ENCODE results near the gene SOCS6.
"Not testable (repeated sequence)": the region's sequence is repeated elsewhere in the genome, so short reads cannot be mapped to it uniquely, and the experiment has no call there.

The SOCS6 gene

DNA sequence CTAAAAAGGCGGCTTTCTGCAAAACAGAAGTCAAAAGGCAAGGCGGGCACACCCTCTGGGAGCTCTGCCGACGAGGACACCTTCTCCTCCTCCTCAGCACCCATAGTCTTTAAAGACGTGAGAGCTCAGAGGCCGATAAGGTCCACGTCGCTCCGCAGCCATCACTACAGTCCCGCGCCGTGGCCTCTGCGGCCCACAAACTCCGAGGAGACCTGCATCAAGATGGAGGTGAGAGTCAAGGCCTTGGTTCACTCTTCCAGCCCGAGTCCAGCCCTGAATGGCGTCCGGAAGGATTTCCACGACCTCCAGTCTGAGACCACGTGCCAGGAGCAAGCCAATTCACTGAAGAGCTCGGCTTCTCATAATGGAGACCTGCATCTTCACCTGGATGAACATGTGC is 36.1 kb downstream of the SOCS6 start:
- DNase-seq (ENCODE audit: low spot score): no peak

DNA sequence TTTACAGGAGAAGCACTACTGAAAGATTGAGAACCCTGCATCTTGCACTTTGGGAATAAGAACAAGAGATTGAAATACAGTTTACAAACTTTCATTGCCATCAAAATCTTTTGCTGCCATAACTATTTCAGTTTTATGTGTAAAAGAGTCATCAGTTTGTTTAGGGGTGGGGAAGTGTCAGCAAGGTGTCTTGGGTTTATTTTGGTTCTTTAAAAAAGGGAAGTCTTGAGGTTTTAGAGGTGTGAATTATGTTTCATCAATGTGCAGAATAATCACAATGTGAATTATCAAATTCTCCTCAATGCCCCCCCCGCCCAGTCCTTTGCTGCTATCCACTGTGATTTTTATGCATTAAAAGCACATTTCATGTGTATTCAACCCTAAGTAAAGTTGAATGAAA is 37.4 kb downstream of the SOCS6 start:
- DNase-seq (ENCODE audit: low spot score): no peak

DNA sequence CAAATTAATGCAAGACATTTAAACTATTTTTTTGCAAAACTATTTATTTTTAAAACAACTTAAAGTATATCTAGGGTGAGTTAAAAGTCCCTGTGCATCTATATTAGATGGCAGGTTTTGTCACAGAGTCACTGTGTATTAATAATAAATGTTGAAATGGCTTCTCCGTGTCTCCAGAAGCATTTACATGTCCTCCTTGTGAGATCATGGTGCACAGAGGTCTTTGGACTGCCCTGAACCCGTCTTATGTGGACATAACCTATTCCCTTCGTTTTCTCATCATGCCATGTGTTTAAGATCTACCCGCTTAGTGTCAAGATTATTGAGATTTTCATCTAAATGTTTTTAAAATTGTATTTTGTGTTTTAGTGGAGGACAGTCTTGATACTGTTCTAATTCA is 39.3 kb downstream of the SOCS6 start:
- no peak for DNase-seq (ENCODE audit: low spot score)

DNA sequence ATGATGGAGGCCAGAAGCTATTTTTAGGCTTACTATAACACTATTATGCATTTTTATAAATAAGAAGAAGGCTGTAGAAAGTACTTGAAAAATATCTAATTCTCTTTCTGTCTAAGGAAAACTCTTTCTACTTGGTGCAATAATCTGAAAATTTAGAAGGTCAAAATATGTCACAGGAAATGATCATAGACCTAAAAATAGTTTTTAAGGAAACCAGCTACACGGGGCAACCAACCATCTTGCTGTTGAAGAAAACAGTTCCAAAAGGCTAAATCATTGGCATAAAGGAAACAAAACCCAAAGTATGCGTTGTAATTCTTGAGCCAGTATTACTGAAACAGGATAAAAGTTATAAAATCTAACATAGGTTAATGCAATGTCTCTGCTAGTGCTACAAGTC is 40.2 kb downstream of the SOCS6 start:
- no peak for DNase-seq (ENCODE audit: low spot score)

DNA sequence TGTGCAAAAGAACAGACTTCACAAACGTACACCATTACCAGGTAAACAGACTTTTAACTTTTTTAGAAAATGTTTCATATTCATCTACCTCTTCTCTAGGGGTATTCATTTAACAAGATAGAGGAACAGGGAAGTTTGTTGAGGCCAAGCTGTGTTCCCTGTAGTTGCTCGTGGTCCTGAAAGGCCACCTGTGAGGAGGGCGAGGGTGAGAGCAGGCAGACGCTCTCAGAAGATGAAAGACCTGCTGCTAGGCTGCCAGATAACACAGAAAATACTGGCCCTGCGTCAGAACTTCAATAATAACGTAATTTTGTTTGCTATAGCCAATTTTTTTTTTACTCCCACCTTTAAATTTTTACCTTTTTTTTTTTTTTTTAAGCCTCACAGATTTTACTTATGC is 42.0 kb downstream of the SOCS6 start:
- no peak for DNase-seq (ENCODE audit: low spot score)

DNA sequence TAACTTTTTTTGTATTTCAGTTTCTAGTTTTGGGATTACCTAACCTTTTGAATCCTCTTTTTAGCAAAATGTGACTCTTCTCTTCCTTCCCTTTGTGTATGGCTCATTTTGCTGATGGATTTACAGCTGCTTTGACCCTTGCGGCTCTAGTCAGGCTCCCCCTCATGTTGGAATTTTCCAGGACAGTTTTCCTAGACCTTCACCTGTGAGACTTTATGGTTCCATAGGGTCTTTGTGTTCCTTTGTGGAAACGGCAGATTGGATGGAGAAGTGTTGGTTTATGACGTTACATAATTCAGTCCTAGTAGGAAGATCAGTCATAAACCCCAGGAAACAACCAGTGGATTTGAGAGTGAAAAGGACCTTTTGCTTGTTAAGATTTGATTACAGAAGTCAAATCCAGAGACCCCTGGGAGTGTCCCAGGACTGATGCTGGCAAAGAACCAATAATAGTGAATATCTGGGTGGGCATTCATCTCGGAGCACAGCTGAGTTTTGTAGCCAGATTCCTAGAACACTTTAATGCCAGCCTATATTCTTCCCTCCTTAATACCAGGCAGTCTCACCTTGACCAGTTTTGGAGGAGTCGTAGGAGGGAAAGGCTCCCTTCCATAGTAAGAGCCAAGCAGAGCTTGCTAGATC is 42.7 kb downstream of the SOCS6 start:
- DNase-seq (ENCODE audit: low spot score): no peak

DNA sequence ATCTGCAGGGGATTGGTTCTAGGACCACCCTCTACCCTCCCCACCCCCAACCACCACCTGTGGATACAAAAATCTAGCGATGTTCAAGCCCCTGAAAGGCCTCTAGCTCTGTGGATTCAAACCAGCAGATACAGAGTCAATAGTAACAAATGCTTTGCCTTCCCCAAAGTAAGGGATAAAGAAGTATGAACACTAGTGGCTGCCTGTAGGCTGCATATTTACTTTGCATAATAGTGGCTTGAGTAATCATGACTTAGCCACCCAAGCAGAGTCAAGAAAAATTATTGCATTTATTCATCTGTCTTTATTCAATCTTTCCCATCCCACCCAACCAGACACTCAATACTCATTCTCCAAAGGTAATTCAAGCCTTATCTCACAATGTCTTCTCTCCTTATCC is 43.8 kb downstream of the SOCS6 start:
- no peak for DNase-seq (ENCODE audit: low spot score)

DNA sequence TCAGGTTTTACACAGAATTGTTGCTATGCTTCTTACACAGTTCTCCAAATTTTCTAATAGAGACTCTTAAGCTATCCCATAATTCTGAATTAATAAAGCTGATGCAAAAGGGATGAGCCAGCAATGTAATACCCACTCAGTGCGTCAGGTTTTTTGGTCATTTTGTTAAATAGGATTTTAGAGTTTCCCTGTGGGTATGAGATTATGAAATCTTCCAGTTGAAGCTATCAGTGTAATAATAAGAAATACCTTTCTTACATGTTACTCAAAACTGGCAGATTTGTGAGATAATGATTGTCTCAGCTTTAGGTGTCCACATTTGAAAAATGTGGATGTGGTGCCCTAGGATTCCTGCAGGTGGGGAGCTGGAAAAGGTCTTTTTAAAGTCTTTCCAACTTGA is 44.5 kb downstream of the SOCS6 start:
- DNase-seq (ENCODE audit: low spot score): no peak

DNA sequence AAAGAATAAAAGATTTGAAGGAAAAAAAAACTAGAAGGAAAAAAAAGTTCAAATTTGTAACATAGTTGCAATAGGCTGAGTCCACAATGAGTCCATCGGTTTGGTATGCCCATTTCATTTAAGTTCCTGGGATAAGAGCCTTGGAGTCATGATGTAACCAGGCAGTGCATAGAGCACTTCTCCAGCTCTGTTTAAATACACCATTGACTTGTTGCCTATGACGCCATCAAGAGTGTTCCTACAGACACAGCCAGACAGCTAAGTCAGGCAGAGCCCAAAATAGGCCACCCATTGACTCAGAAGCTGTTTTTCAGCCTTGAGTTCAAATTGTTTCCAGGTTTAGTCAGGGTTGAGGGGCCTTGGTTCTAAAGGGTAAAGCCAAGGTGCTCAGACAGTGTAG is 44.9 kb downstream of the SOCS6 start:
- DNase-seq (ENCODE audit: low spot score): peak; percentile 75

DNA sequence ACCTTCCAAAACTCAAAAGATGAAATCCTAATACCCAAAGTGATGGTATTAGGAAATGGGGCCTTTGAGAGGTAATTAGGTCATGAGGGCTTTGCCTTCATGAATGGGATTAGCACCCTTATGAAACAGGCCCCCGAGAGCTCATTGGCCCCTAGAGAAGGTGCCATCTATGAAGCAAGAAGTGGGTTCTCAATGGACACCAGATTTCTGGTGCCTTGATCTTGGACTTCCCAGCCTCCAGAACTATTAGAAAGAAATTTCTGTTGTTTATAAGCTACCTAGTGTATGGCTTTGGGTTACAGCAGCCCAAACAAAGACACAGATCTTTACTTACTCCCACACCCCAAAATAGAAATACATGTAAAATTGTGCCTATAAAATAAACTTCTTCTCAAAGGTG is 45.4 kb downstream of the SOCS6 start:
- no peak for DNase-seq (ENCODE audit: low spot score)

DNA sequence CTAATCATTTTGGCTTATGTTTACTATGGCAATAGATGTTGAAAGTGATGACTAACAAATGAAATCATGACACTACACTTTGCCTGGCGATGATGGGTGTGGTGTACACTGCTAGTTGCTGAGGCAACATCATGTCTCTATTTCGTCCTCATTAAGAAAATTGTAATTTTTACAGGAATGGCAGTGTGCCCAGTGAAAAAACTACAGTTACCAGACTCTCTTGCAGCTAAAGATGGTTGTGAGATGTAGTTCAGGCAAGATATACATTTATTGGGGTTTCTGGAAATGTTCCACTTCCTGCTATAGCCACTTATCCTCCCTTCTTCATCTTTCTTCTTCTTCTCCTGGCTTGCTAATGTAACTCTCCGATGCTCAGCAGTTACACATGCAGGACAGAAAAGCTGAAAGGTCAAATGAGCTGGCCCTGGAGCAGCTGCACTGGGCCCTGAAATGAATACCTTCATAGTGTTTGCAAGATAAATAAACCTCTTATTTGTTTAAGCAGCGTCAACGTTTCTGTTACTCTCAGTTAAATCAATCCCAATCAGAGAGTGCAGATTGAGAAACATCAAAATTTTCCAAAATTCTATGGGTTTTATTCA is 46.0 kb downstream of the SOCS6 start:
- no peak for DNase-seq (ENCODE audit: low spot score)

DNA sequence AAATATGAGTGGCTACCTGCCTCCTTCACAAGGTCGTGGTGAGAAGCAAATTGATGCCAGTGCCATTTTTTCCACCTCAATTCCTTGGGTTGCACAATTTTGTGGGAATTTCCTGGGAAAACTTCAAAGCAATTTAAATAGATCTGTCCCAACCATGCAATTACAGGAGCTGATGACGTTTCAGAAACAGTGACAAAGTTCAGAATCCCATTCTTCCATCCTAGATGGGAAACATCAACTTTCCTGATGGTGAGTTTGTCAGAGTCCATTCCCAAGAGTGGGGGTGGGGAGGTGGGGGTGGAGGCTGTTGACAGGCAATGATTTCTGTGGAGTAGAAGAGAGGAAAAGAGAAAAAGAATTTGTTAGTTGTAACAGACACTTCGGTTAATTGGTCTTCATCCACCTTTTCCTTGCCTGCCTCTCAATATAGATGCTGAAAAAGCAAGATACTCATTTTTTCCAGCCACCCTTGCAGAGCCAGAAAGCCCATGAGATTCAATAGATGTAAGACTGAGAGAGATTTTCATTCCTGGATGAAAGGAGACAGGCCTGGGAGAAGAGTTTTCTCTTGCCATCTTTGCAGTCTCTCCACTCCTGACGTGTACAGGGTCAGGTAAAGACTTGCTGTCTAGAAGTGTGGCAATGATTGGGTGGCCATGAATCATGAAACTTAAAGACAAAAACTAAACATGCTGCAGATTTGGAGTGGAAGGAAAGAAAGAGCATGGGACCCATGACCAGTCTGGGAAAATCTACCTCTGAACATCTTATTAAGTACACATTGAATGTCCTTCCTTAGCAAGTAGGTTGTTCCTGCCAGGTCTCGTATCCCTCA is 47.3 kb downstream of the SOCS6 start:
- no peak for DNase-seq (ENCODE audit: low spot score)

DNA sequence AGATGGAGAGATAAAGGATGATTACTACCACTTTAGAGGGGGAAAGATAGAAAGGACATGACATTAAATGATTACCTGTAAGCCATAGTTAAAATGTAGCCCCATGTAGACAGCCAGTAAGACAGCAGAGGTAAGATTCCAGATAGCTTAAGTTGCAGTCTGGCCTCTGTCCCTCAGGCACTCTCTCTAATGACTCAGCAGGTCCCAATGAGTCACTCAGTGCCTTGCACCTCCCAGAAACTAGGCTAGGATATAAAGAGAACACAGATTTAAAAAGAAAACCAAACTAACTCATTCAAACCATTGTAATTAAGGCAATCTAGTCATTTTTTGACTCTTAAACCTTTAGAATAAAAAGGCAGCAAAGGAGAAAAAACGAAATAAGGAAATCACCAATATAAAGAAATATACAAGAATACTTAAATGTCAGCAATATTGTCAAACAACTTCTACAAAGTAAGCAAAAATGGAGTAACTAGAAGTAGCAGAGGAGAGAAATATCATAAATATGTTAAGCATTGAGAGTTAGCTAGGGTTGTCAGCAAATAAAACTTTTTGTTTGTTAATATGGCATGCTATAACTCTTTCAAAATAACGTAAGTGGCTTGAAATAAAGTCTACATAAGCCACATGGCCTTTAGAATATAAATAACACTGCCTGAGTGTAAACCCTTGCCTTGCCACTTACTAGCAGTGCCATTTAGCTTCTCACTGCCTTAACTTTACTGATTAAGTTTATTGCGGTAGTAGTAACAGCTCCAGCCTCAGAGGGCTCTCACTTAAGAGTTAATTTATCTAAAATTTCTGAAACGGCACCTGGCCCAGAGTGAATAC is 48.5 kb downstream of the SOCS6 start:
- DNase-seq (ENCODE audit: low spot score): peak; percentile 84

DNA sequence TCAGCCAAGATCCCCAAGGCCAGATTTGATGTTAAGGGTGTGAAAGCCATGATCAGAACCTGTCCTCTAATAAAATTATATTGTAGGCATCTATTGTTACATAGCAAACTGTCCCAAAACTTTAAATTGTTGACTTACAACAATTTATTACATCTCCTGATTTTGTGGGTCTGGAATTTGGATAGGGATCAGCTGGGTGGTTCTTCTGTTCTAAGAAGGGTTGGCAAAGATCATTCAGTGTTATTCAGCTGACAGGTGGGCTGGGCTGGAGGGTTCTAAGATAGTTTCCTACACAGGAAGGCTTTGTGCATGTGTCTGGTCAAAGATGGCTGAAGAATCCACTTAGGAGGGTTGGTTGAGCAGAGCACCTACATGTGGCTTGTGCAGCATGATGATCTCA is 50.0 kb downstream of the SOCS6 start:
- no peak for DNase-seq (ENCODE audit: low spot score)

DNA sequence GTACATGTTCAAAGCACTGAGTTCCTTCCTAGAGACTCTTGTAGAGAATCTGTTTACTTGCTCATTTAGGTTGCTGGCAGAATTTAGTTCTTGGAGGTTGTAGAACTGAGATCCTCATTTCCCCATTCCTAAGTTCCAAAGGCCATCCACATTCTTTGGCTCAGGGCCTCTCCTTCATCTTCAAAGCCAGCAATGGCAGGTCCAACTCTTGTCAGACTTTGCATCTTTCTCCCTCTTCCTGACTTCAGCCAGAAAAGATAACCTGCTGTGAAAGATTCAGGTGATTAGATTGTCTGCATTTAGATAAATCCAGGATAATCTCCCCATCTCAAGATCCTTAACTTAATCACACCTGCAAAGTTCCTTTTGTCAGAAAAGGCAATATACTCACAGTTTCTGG is 51.1 kb downstream of the SOCS6 start:
- no peak for DNase-seq (ENCODE audit: low spot score)

DNA sequence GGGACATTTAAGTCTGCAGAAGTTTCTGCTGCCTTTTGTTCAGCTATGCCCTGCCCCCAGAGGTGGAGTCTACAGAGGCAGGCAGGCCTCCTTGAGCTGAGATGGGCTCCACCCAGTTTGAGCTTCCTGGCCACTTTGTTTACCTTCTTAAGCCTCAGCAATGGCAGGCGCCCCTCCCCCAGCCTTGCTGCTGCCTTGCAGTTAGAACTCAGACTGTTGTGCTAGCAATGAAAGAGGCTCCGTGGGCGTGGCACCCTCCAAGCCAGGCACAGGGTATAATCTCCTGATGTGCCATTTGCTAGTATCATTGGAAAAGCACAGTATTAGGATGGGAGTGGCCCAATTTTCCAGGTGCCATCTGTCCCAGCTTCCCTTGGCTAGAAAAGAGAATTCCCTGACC is 59.6 kb downstream of the SOCS6 start:
- DNase-seq (ENCODE audit: low spot score): not testable (repeated sequence)

DNA sequence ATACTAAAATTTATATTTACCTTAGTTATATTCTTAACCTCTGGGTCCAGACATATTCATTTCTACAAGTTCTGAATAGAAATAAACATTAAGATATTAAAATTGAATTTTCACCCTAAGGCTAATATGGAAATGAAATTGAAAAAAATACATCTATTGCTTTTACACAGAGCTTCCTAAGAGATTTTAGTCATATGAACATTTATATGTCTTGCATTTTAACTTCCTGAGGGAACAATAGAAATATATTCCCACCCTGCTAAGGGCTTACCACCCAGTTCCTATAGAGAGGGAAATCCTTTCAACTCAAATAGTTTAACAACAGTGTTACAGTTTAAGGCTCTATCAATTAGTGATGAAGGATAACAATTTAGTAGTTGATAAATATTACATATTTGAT is 60.5 kb downstream of the SOCS6 start:
- no peak for DNase-seq (ENCODE audit: low spot score)

DNA sequence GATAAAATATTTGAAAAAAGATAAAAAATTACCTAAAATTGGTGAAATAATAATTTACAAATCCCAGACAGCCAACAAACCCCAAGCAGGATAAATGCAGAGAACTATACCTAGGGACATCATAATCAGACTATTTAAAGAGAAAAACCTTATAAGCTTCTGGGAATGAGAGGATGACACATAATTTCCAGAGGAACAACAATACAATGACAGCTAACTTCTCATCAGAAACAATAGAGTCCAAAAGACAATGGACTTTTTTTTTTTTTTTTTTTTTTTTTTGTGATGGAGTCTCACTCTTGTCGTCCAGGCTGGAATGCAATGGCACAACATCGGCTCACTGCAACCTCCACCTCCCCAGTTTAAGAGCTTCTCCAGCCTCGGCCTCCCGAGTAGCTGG is 65.2 kb downstream of the SOCS6 start:
- no peak for DNase-seq (ENCODE audit: low spot score)

DNA sequence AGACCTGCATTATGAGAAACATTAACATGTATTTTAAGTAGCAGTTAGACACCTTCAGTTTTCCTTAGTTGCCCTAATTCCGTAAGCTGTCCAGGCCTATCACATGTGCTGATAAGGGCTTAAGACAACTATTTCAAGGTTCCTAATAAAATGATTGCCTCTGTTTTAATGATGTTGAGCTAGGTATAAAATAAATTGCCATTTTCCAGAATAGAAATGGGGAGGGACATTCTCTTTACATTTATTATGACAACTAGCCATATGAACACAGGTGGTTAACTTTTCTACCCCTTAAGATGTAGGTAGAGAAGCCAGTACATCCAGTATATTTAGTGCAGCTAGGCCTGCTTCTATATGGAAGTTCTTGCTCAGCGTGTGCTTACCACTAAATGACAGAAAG is 65.9 kb downstream of the SOCS6 start:
- no peak for DNase-seq (ENCODE audit: low spot score)

DNA sequence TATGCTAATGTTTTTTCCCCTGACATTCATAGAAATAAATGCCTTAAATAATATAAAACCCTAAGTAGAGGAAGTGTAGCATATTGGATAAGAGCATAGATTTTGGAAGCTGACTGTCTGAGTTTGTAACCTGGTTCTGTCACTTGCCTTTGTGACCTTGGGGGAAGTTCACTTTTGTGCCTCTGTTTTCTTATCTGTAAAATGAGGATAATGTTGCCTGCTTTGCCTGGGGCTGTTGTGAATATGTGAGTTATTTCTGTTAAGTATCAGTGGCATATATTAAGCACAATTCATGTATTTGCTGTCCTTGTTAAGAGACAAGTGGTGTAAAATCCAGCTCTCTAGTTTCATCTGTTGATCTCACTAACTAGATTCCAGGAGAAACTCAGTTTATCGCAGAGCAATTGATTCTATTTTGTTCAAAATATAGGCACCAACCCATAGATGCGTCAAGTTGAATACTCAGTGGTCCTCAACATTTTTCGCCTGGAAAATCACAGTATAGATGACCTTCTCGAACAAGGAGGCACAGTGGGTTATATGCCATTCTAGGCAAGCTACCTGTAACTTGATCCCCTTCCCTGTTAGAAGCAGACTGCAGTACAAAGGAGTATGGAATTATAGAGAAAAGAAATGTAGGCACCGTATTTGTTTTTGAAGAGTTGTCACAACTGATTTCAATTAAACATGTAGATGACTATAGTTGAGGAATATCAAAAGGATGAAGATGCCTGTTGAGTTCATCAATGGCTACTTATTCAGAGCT is 67.0 kb downstream of the SOCS6 start:
- no peak for DNase-seq (ENCODE audit: low spot score)

DNA sequence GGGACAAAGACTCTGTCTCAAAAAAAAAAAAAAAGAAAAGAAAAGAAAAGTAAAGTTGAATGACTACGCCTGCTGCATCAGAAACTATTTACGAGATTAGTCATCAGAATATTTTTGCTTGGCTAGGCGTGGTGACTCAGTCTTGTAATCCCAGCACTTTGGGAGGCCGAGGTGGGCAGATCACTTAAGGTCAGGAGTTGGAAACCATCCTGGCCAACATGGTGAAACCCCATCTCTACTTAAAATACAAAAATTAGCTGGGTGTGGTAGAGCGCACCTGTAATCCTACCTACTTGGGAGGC is 69.2 kb downstream of the SOCS6 start:
- peak; percentile 93 for DNase-seq (ENCODE audit: low spot score)

DNA sequence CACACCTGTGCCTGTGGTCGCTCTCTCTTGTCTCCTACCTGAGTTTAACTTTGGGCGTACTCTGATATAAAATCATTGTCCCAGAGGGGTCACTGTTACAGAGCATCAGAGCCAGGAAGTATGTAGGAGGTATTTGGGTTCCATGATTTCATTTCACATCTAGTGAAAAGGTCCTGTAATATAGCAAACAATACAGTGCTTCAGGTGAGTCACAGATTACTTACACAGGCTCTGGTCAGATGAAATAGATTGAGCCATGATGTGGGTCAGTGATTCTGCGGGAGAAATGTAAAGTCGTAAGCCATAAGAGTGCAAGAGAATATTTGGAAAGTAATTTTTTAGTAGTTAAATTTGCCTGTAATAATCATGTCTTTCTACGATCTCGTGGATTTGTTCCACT is 70.2 kb downstream of the SOCS6 start:
- DNase-seq (ENCODE audit: low spot score): no peak
